Measurements from ENCODE around the gene GAPT. TPM values are rescaled to one million over a fixed set of nuclear protein-coding genes. Genes with fewer than 3 reads are reported as not detected.
"Not testable (repeated sequence)": the region's sequence is repeated elsewhere in the genome, so short reads cannot be mapped to it uniquely, and the experiment has no call there.

GAPT gene
- total and polyA plus RNA-seq, 7 donors: 0.23 to 6.3 (median 0.60) TPM

DNA sequence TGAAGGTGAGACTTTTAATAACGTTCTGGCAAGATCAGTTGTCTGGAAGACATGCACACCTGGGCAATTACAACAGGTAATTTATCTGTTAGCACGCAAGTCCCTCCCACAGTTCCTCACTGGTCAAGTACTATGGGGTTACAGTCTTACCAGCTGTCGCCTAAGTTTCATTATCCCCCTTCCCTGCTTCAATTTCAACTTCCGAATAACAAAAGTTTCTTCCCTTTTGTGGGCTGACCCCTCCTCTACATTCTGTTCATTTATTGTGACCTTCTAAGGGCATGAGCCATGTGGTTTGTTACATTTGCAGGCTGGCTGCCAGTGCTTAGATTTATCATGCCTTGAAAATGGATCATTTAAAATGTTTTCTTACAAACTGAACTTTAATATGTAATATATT lies 16.5 kb downstream of the GAPT start:
- no peaks in the 10 kb centered on the region for H3K36me3 ChIP-seq
- no peak overlapping the region for H3K27ac ChIP-seq
- H3K27me3 ChIP-seq: no peaks in the 10 kb centered on the region
- no peaks in the 10 kb centered on the region for H3K4me1 ChIP-seq
- DNase-seq: no peak
- TF ChIP-seq, protein P1, sequence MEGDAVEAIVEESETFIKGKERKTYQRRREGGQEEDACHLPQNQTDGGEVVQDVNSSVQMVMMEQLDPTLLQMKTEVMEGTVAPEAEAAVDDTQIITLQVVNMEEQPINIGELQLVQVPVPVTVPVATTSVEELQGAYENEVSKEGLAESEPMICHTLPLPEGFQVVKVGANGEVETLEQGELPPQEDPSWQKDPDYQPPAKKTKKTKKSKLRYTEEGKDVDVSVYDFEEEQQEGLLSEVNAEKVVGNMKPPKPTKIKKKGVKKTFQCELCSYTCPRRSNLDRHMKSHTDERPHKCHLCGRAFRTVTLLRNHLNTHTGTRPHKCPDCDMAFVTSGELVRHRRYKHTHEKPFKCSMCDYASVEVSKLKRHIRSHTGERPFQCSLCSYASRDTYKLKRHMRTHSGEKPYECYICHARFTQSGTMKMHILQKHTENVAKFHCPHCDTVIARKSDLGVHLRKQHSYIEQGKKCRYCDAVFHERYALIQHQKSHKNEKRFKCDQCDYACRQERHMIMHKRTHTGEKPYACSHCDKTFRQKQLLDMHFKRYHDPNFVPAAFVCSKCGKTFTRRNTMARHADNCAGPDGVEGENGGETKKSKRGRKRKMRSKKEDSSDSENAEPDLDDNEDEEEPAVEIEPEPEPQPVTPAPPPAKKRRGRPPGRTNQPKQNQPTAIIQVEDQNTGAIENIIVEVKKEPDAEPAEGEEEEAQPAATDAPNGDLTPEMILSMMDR (IDR thresholded peaks at IDR 0.05): no peak
- TF ChIP-seq POLR2AphosphoS5 (IDR thresholded peaks at IDR 0.05) (no peak), EP300 (IDR thresholded peaks at IDR 0.05) (no peak), POLR2A (IDR thresholded peaks at IDR 0.05) (no peak)
- 36 to 62% methylated on average over 4 of the region's 4 CpGs for WGBS, 2 donors
- H3K9me3 ChIP-seq: no peaks in the 10 kb centered on the region
- H3K4me3 ChIP-seq: no peak overlapping the region
- intact Hi-C loops (cut with DNase I): no loop called here

DNA sequence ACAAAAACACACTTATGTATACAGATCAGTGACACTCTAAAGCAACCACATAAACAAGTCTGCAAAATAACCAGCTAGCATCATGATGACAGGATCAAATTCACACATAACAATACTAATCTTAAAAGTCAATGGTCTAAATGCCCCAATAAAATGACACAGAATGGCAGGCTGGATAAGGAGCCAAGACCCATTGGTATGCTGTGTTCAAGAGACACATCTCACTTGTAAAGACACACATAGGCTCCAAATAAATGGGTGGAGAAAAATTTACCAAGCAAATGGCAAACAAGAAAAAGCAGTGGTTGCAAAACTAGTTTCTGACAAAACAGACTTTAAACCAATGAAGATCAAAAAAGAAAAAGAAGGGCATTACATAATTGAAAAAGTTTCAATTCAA lies 26.0 kb downstream of the GAPT start:
- Histone ChIP-seq H3K4me1 (no peaks in the 10 kb centered on the region), H3K27me3 (no peaks in the 10 kb centered on the region), H3K9me3 (peaks cover 0 to 8% (median 5%) of the 10 kb centered on the region in 4 donors), H3K36me3 (no peaks in the 10 kb centered on the region), H3K27ac (no peak overlapping the region), H3K4me3 (no peak overlapping the region)
- TF ChIP-seq POLR2A (IDR thresholded peaks at IDR 0.05) (no peak), EP300 (IDR thresholded peaks at IDR 0.05) (no peak), POLR2AphosphoS5 (IDR thresholded peaks at IDR 0.05) (no peak)
- TF ChIP-seq, protein P1 (IDR thresholded peaks at IDR 0.05): no peak
- intact Hi-C loops (cut with DNase I): no loop called here
- DNase-seq: no peak

DNA sequence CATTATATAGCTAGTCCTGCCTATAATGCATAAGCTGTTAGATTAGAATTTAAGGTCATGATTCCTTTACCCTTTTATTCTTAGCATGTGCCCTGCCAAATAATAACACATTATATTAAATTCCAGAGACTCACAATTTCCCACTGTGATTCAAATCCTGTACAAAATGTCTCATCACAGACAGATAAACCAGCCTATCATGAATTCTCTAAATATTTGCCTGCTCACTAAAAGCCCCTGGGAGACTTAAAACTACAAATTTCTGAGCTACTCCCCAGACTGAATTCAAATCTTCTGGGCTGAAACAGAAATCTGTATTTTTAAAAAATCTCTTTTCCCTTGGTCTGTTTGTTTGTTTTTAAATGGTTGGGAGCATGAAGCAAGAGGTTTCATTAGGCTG lies 32.7 kb downstream of the GAPT start:
- TF ChIP-seq POLR2AphosphoS5 (IDR thresholded peaks at IDR 0.05) (no peak), EP300 (IDR thresholded peaks at IDR 0.05) (no peak), POLR2A (IDR thresholded peaks at IDR 0.05) (no peak)
- Histone ChIP-seq H3K4me1 (no peaks in the 10 kb centered on the region), H3K27ac (no peak overlapping the region), H3K27me3 (no peaks in the 10 kb centered on the region), H3K36me3 (no peaks in the 10 kb centered on the region), H3K9me3 (no peaks in the 10 kb centered on the region), H3K4me3 (no peak overlapping the region)
- intact Hi-C loops (cut with DNase I): no loop called here
- DNase-seq: no peak

DNA sequence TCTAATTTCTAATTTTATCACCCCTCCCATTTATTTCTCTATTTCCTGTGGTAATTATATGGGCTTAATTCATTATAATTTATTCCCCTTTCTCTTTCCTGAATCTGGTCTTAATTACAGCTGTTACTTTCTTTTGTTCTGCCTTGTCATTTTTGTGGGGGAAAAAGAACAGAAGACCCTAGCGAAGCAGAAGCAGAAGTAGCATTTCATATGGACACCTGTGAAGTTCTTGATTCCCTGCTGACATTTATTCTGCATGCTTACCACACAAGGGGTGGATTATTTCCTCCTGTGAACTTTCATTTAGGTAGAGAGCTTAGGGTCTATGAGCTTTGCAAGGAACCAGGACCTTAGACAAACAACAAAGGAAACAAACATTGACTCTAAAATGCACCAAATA lies 33.3 kb downstream of the GAPT start:
- Histone ChIP-seq H3K27me3 (no peaks in the 10 kb centered on the region), H3K9me3 (no peaks in the 10 kb centered on the region), H3K4me1 (no peaks in the 10 kb centered on the region), H3K4me3 (no peak overlapping the region), H3K27ac (no peak overlapping the region), H3K36me3 (no peaks in the 10 kb centered on the region)
- intact Hi-C loops (cut with DNase I): no loop called here
- DNase-seq: no peak
- 49 to 77% methylated on average over 1 of the region's 1 CpG for WGBS, 2 donors
- TF ChIP-seq, protein P1 (IDR thresholded peaks at IDR 0.05): no peak
- no peak for TF ChIP-seq EP300 (IDR thresholded peaks at IDR 0.05)
- no peak for TF ChIP-seq POLR2A (IDR thresholded peaks at IDR 0.05)
- TF ChIP-seq POLR2AphosphoS5 (IDR thresholded peaks at IDR 0.05): no peak

DNA sequence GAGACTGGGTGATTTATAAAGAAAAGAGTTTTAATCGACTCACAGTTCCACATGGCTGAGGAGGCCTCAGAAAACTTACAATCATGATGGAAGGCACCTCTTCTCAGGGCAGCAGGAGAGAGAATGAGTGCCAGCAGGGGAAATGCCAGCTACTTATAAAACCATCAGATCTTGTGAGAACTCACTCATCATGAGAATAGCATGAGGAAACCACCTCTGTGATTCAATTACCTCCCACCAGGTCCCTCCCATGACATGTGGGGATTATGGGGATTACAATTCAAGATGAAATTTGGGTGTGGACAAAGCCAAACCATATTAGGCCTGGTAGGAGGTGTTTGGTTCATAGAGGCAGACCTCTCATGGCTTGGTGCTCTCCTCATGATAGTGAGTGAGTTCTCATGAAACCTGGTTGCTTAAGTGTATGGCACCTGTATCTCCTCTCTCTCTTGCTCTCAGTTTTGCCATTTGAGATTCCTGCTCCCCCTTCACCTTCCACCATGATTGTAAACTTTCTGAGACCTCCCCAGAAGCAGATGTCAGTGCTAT lies 39.8 kb downstream of the GAPT start:
- TF ChIP-seq POLR2A (IDR thresholded peaks at IDR 0.05) (no peak), EP300 (IDR thresholded peaks at IDR 0.05) (no peak), POLR2AphosphoS5 (IDR thresholded peaks at IDR 0.05) (no peak)
- TF ChIP-seq, protein P1 (IDR thresholded peaks at IDR 0.05): no peak
- H3K36me3 ChIP-seq: no peaks in the 10 kb centered on the region
- intact Hi-C loops (cut with DNase I): no loop called here
- WGBS, 2 donors: 90 to 92% methylated on average over 1 of the region's 1 CpG
- H3K27ac ChIP-seq: no peak overlapping the region
- H3K4me1 ChIP-seq: no peaks in the 10 kb centered on the region
- H3K27me3 ChIP-seq: no peaks in the 10 kb centered on the region
- H3K9me3 ChIP-seq: peaks cover 0 to 5% (median 4%) of the 10 kb centered on the region in 4 donors
- DNase-seq: no peak
- H3K4me3 ChIP-seq: no peak overlapping the region

DNA sequence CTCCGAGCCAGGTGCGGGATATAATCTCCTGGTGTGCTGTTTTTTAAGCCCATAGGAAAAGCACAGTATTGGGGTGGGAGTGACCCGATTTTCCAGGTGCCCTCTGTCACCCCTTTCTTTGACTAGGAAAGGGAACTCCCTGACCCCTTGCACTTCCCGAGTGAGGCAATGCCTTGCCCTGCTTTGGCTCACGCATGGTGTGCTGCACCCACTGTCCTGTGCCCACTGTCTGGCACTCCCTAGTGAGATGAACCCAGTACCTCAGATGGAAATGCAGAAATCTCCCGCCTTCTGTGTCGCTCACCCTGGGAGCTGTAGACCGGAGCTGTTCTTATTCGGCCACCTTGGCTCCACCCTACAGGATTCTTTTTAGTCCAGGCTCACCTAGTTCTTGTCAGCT lies 50.7 kb downstream of the GAPT start:
- H3K36me3 ChIP-seq; H3K4me3 ChIP-seq; intact Hi-C loops (cut with DNase I); H3K9me3 ChIP-seq; H3K27ac ChIP-seq; H3K27me3 ChIP-seq; DNase-seq; H3K4me1 ChIP-seq: not testable (repeated sequence)
- 90 to 92% methylated on average over 9 of the region's 9 CpGs for WGBS, 2 donors

All from sigmoid colon (tissue), 7 donors.